SK-N-SH (cell line): ENCODE measurements around the gene CCR5. TPM values are rescaled to one million over a fixed set of nuclear protein-coding genes. Genes with fewer than 3 reads are reported as not detected.

ENCODE experiments used
- CTCF ChIA-PET: fragments of 300-600, 350-600 bp; formaldehyde crosslinking; extraction: SDS; loops from one replicate; lab custom pipeline; 2021; lab: Yijun Ruan, JAX
- POLR2A ChIA-PET: fragments of 350-600 bp; sonication (Branson Sonifier 250); formaldehyde crosslinking; extraction: SDS; loops from one replicate; lab custom pipeline; 2020; ENCODE audit warnings: antibody characterized with exemption, inconsistent platforms; lab: Yijun Ruan, JAX
- DNase-seq: peaks from one replicate; pipeline ENCODE4 v3.0.0; 2012
- H2AFZ ChIP-seq: fragments of 200-600 bp; sonication (generic); 2 replicates; pipeline ENCODE4 v1.8.1; 2016; ENCODE audit warnings: antibody characterized with exemption, mild to moderate bottlenecking, low read depth
- H3F3A ChIP-seq: fragments of 200-600 bp; sonication (generic); replicated peaks from 2 replicates; pipeline ENCODE3; 2016; ENCODE audit warnings: antibody characterized with exemption, mild to moderate bottlenecking; ENCODE audit not compliant: insufficient read depth
- H3K27ac ChIP-seq, 2 experiments: fragments of 200-500 bp in 1 of 2; fragments of 200-600 bp in 1 of 2; sonication (Bioruptor generic) in 1 of 2; sonication (generic), shearing (Covaris generic) in 1 of 2; 2 replicates each; pipeline versions ENCODE4 v1.5.1 to v1.6.1; 2014 to 2016; ENCODE audit warnings: low read depth in 2 of 2, inconsistent platforms in 1 of 2, low read length in 1 of 2, mild to moderate bottlenecking in 1 of 2, mixed read lengths in 1 of 2
- H3K27me3 ChIP-seq: fragments of 200-600 bp; sonication (generic), shearing (Covaris generic); 2 replicates; pipeline ENCODE4 v1.6.1; 2016; ENCODE audit warnings: mixed run types; ENCODE audit not compliant: insufficient read depth
- H3K36me3 ChIP-seq, 2 experiments: fragments of 200-500 bp in 1 of 2; fragments of 200-600 bp in 1 of 2; sonication (Bioruptor generic) in 1 of 2; sonication (generic) in 1 of 2; replicated peaks in 1 of 2; 2 replicates each; pipeline versions ENCODE3 to v1.5.1; 2014 to 2016; ENCODE audit warnings: low read length in 1 of 2, mild to moderate bottlenecking in 1 of 2; ENCODE audit not compliant: insufficient read depth in 2 of 2, control insufficient read depth in 1 of 2
- H3K4me1 ChIP-seq, 2 experiments: fragments of 200-500 bp in 1 of 2; fragments of 200-600 bp in 1 of 2; sonication (Bioruptor generic) in 1 of 2; sonication (generic), shearing (Covaris generic) in 1 of 2; 2 replicates each; pipeline versions ENCODE4 v1.5.1 to v1.6.1; 2014 to 2016; ENCODE audit warnings: low read depth in 1 of 2, low read length in 1 of 2, mixed run types in 1 of 2; ENCODE audit not compliant: insufficient read depth in 2 of 2, control insufficient read depth in 1 of 2
- H3K4me2 ChIP-seq: fragments of 200-600 bp; sonication (generic), shearing (Covaris generic); 2 replicates; pipeline ENCODE4 v1.6.1; 2017; ENCODE audit warnings: mixed run types
- H3K4me3 ChIP-seq, 2 experiments: fragments of 200-500 bp in 1 of 2; fragments of 200-600 bp in 1 of 2; sonication (Bioruptor generic) in 1 of 2; sonication (generic), shearing (Covaris generic) in 1 of 2; 2 replicates each; pipeline versions ENCODE4 v1.5.1 to v1.8.1; 2014 to 2016; ENCODE audit warnings: low read depth in 2 of 2, inconsistent platforms in 1 of 2, low read length in 1 of 2, mild to moderate bottlenecking in 1 of 2, mixed read lengths in 1 of 2, moderate library complexity in 1 of 2
- H3K79me2 ChIP-seq: fragments of 200-600 bp; sonication (generic); 2 replicates; pipeline ENCODE4 v1.8.1; 2017; ENCODE audit warnings: mild to moderate bottlenecking; ENCODE audit not compliant: insufficient read depth
- H3K9ac ChIP-seq: fragments of 200-600 bp; sonication (generic); 2 replicates; pipeline ENCODE4 v1.6.1; 2017; ENCODE audit warnings: mixed run types
- H3K9me2 ChIP-seq: fragments of 200-600 bp; sonication (generic); 2 replicates; pipeline ENCODE4 v1.6.1; 2017; ENCODE audit warnings: mixed run types
- H3K9me3 ChIP-seq: fragments of 200-600 bp; sonication (generic); 2 replicates; pipeline ENCODE4 v1.6.1; 2017; ENCODE audit warnings: mixed run types, mild to moderate bottlenecking, moderate library complexity
- H4K20me1 ChIP-seq: fragments of 200-600 bp; sonication (generic); 2 replicates; pipeline ENCODE4 v1.6.1; 2017; ENCODE audit warnings: mild to moderate bottlenecking, mixed run types; ENCODE audit not compliant: insufficient read depth
- CHD2 ChIP-seq: fragments of 150-350 bp; IDR thresholded peaks from 2 replicates; pipeline ENCODE4 v1.6.1; 2018; ENCODE audit warnings: low read length; ENCODE audit not compliant: partially characterized antibody
- ELF1 ChIP-seq: IDR thresholded peaks from 2 replicates; pipeline ENCODE4 v1.4.0; 2012
- FOSL2 ChIP-seq: IDR thresholded peaks from 2 replicates; pipeline ENCODE4 v1.4.0; 2012; ENCODE audit warnings: low read depth, mild to moderate bottlenecking, moderate library complexity, borderline replicate concordance
- FOXJ3 ChIP-seq: sonication (generic); formaldehyde crosslinking; IDR thresholded peaks from 2 replicates; pipeline ENCODE4 v1.5.1; 2020; ENCODE audit warnings: mild to moderate bottlenecking, missing genetic modification reagents
- IRF3 ChIP-seq: fragments of 150-350 bp; IDR thresholded peaks from 2 replicates; pipeline ENCODE4 v1.6.1; 2016; ENCODE audit warnings: mild to moderate bottlenecking, low read depth, low read length
- MAX ChIP-seq: IDR thresholded peaks from 2 replicates; pipeline ENCODE4 v1.4.0; 2012; ENCODE audit warnings: low read depth
- MEF2A ChIP-seq: IDR thresholded peaks from 2 replicates; pipeline ENCODE4 v1.4.0; 2012; ENCODE audit warnings: low read depth, borderline replicate concordance
- NFIC ChIP-seq: IDR thresholded peaks from 2 replicates; pipeline ENCODE4 v1.4.0; 2012; ENCODE audit warnings: borderline replicate concordance
- NRF1 ChIP-seq: IDR thresholded peaks from 2 replicates; pipeline ENCODE4 v1.6.1; 2012; ENCODE audit warnings: low read depth, mild to moderate bottlenecking, low read length
- PBX3 ChIP-seq: IDR thresholded peaks from 2 replicates; pipeline ENCODE4; 2012
- POLR2AphosphoS5 ChIP-seq: IDR thresholded peaks from 2 replicates; pipeline ENCODE4 v1.6.1; 2012; ENCODE audit warnings: low read depth, low read length
- RAD21 ChIP-seq: IDR thresholded peaks from 2 replicates; pipeline ENCODE4 v1.6.1; 2012; ENCODE audit warnings: mild to moderate bottlenecking, low read length
- RCOR1 ChIP-seq: fragments of 150-350 bp; IDR thresholded peaks from 2 replicates; pipeline ENCODE4 v1.6.1; 2017; ENCODE audit warnings: antibody characterized with exemption, low read length
- REST ChIP-seq: IDR thresholded peaks from 2 replicates; pipeline ENCODE4 v1.6.1; 2012; ENCODE audit warnings: mild to moderate bottlenecking, low read depth, low read length, moderate library complexity
- RXRA ChIP-seq: IDR thresholded peaks from 2 replicates; pipeline ENCODE4 v1.4.0; 2012; ENCODE audit warnings: low read depth, mild to moderate bottlenecking, borderline replicate concordance
- SIN3A ChIP-seq: IDR thresholded peaks from 2 replicates; pipeline ENCODE4 v1.6.1; 2012; ENCODE audit warnings: low read depth, mild to moderate bottlenecking, low read length, moderate library complexity, borderline replicate concordance
- SMC3 ChIP-seq: IDR thresholded peaks from 2 replicates; pipeline ENCODE4 v1.6.1; 2012; ENCODE audit warnings: low read depth, low read length, improper control_type of control experiment
- TCF12 ChIP-seq: IDR thresholded peaks from 2 replicates; pipeline ENCODE4 v1.4.0; 2012
- YY1 ChIP-seq: IDR thresholded peaks from 2 replicates; pipeline ENCODE4 v1.4.0; 2012; ENCODE audit warnings: low read depth, mild to moderate bottlenecking
- ZBTB33 ChIP-seq: IDR thresholded peaks from 2 replicates; pipeline ENCODE4 v1.4.0; 2012; ENCODE audit warnings: low read depth, borderline replicate concordance
- WGBS: methylation state at CpG from one replicate; pipeline ENCODE4 v1.1.6; 2017; ENCODE audit warnings: low lambda C conversion rate; 5-methylcytosine and 5-hydroxymethylcytosine counted together
- polyA plus RNA-seq, 3 experiments: library from polyadenylated mRNA; depleted of rRNA; stranded (reverse); fragments of >200 nt; gene quantifications; 2 replicates each; pipeline ENCODE4 v1.2.3, GENCODE V29; 2012

Gene CCR5
- polyA plus RNA-seq, 1 of the 3 experiments (the other 2 are of a cell fraction), result not detected

GRCh38 chr3:46417841-46418611, 47.3 kb downstream of the CCR5 start:
- no peak overlapping the region for H3K27ac ChIP-seq
- POLR2A ChIA-PET, result no interaction called here
- CTCF ChIA-PET, result no interaction called here
- H2AFZ ChIP-seq, result no peak overlapping the region
- WGBS, result 26% methylated on average over 7 of the region's 9 CpGs
- no peak for DNase-seq
- no peak overlapping the region for H3K9ac ChIP-seq
- no peak overlapping the region for H3K4me3 ChIP-seq
- H3K79me2 ChIP-seq, result no peaks in the 10 kb centered on the region
- peaks cover 0 to 4% of the 10 kb centered on the region in 2 experiments; a peak in 1 of 4 replicates for H3K4me1 ChIP-seq
- no peaks in the 10 kb centered on the region; the same call in 1 of the 2 replicates for H3K27me3 ChIP-seq
- no peaks in the 10 kb centered on the region for H3F3A ChIP-seq
- no peaks in the 10 kb centered on the region for H3K9me2 ChIP-seq
- H3K9me3 ChIP-seq, result no peaks in the 10 kb centered on the region
- H4K20me1 ChIP-seq, result no peaks in the 10 kb centered on the region
- no peaks in the 10 kb centered on the region for H3K36me3 ChIP-seq
- H3K4me2 ChIP-seq, result no peak overlapping the region
- no peak for TF ChIP-seq FOSL2
- TF ChIP-seq MEF2A, result no peak
- TF ChIP-seq PBX3, result no peak
- TF ChIP-seq RAD21, result no peak
- no peak for TF ChIP-seq CHD2
- TF ChIP-seq ZBTB33, result no peak
- TF ChIP-seq SIN3A, result no peak
- TF ChIP-seq YY1, result no peak
- no peak for TF ChIP-seq NRF1
- no peak for TF ChIP-seq RXRA
- no peak for TF ChIP-seq REST
- no peak for TF ChIP-seq SMC3
- no peak for TF ChIP-seq RCOR1
- TF ChIP-seq FOXJ3, result no peak
- no peak for TF ChIP-seq TCF12
- no peak for TF ChIP-seq MAX
- no peak for TF ChIP-seq ELF1
- TF ChIP-seq IRF3, result no peak
- TF ChIP-seq NFIC, result no peak
- no peak for TF ChIP-seq POLR2AphosphoS5
